Muscle of leg (tissue), 11 donors: ENCODE results near the gene SIMC1. TPM values are rescaled to one million over a fixed set of nuclear protein-coding genes. Genes with fewer than 3 reads are reported as not detected.
A peak's percentile ranks its signal among the peaks of the same experiment; 100 is the strongest.

Experiments used
- DNase-seq: peaks from one replicate; pipeline ENCODE4 v3.0.0; 2013
- H3K27ac ChIP-seq: one replicate; pipeline ENCODE4 v1.5.1; 2013; ENCODE audit warnings: mild to moderate bottlenecking, low read length, control low read depth
- H3K27me3 ChIP-seq: one replicate; pipeline ENCODE4 v1.6.1; 2013; ENCODE audit warnings: low read length; ENCODE audit not compliant: control insufficient read depth, insufficient read depth
- H3K36me3 ChIP-seq: one replicate; pipeline ENCODE4 v1.6.1; 2013; ENCODE audit warnings: low read length; ENCODE audit not compliant: control insufficient read depth, insufficient read depth
- H3K4me1 ChIP-seq: one replicate; pipeline ENCODE4 v1.6.1; 2013; ENCODE audit warnings: low read length; ENCODE audit not compliant: control insufficient read depth, insufficient read depth
- H3K4me3 ChIP-seq: one replicate; pipeline ENCODE4 v1.5.1; 2013; ENCODE audit warnings: low read length, control low read depth
- H3K9me3 ChIP-seq: replicated peaks from 2 replicates; pipeline ENCODE4 v1.6.1; 2013; ENCODE audit warnings: low read depth, low read length; ENCODE audit not compliant: control insufficient read depth
- WGBS: methylation state at CpG from one replicate; pipeline ENCODE4 v1.1.5; 2013; ENCODE audit warnings: missing lambda C conversion rate; ENCODE audit not compliant: insufficient coverage; 5-methylcytosine and 5-hydroxymethylcytosine counted together
- polyA plus RNA-seq, 8 donors: library from polyadenylated mRNA; unstranded; fragments of 120-200 nt; gene quantifications; one replicate each; pipeline versions ENCODE4 v1.2.1 to v1.2.3, GENCODE V29; 2013; ENCODE audit warnings: inconsistent platforms in 1 of 8, low replicate concordance in 1 of 8; ENCODE audit not compliant: insufficient read length in 8 of 8, insufficient read depth in 1 of 8
- total RNA-seq: library from RNA; stranded (reverse); fragments of 120-200 nt; gene quantifications from one replicate; pipeline ENCODE4 v1.2.4, GENCODE V29; 2013

Gene SIMC1
- total and polyA plus RNA-seq, 9 donors, result 11.8 to 20.9 (median 14.4) TPM

DNA sequence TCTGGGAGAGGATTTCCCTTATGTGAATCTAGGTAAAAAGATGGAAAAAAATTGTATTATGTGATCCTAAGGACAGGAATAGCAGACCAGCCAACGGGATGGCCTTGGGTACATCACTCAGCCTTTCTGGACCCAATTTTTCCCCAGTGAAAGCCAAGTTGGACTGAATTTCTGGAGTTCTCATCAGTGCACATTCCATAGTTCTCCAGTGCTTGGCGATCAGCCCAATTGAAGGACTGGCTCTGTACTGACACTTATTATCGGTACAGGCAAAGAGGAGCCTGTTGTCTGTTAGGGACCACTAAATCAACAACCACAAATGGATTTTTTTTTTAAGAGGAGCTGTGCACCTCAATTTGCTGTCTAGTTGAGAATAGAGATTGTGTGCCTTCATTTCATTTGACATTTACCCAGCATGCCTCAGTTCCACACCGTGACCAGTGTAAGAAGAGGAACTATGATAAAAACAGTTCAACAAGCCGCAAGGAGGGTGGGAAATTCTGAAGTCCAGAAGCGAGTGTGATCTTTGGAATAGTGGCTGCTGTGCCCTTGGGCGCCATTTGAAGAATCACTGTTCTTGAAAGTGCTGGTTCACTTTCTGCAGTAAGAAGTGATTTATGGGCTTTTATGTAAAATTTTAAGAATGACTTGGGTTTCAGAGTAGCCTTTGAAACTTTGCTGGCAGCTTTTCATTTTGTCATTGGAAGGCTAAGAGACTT, 135.0 kb downstream of the SIMC1 start:
- no peak overlapping the region for H3K4me3 ChIP-seq
- H3K4me1 ChIP-seq, result no peaks in the 10 kb centered on the region
- no peaks in the 10 kb centered on the region for H3K9me3 ChIP-seq
- WGBS, result 52% methylated on average over 4 of the region's 7 CpGs
- H3K36me3 ChIP-seq, result peaks cover 40% of the 10 kb centered on the region
- H3K27ac ChIP-seq, result no peak overlapping the region
- DNase-seq, result peak; percentile 71
- no peaks in the 10 kb centered on the region for H3K27me3 ChIP-seq

DNA sequence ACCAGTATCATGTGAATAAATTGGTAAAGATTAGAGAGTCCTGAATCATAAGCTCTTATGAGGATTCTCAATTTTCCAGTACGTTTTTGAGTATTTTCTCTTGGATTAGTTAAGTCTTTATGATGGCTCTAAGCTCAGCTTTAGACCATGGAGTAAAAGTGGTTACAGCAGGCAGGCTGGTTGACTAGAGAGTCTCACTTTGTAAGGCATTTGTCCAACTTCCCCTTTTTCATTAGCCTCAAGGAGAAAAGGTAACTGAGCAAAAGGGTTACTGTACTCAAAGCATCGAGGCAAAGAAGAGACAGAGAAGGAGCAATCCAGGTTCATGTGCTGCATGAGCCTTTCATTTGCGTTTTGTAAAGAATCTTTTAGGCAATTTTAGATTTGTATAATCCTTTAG, 141.7 kb downstream of the SIMC1 start:
- no peaks in the 10 kb centered on the region for H3K27me3 ChIP-seq
- H3K4me3 ChIP-seq, result no peak overlapping the region
- no peaks in the 10 kb centered on the region for H3K4me1 ChIP-seq
- H3K27ac ChIP-seq, result no peak overlapping the region
- 83% methylated on average over 2 of the region's 3 CpGs for WGBS
- DNase-seq, result no peak
- H3K9me3 ChIP-seq, result no peaks in the 10 kb centered on the region
- H3K36me3 ChIP-seq, result peaks cover 52% of the 10 kb centered on the region

DNA sequence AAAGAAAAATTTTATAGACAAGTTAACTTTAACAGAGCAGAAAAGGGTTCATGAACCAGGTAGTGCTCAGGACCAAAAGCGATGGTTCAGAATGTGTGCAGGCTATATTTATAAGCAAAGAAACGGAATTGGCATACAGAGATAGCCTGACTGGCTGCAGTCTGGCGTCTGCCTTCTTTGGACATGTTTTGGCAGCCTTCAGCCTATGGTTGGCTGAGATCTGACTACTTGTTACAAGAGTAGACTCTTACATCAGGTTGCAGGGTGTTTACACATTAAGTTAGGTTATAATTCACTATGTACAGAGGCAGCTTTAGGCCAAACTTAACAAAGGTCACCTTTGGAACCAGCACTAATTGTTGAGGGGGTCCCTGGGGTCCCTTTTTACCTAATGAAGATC, 143.2 kb downstream of the SIMC1 start:
- no peaks in the 10 kb centered on the region for H3K4me1 ChIP-seq
- no peak overlapping the region for H3K27ac ChIP-seq
- H3K36me3 ChIP-seq, result peaks cover 59% of the 10 kb centered on the region
- no peak for DNase-seq
- no peak overlapping the region for H3K4me3 ChIP-seq
- H3K27me3 ChIP-seq, result no peaks in the 10 kb centered on the region
- 95% methylated on average over 2 of the region's 3 CpGs for WGBS
- no peaks in the 10 kb centered on the region for H3K9me3 ChIP-seq

DNA sequence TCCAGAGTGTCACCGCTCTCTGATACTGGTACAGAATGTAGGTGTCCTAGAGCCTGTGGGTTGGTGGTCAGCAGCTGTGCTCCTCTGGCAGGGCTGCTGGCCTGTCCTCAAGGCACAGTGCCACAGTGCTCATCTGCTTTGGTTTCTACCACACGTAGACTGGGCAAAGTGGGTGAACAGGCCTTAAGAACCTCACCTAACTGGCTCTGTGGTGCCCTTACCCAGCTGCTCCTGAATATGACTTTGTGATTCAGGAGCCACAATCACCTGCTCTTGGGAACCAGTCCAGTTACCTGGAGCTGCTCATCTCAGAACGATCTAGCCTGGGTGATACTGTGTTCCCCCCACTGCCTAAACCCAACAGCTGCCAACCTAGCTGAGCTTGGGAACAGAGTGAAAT, 143.8 kb downstream of the SIMC1 start:
- H3K27me3 ChIP-seq, result no peaks in the 10 kb centered on the region
- H3K9me3 ChIP-seq, result no peaks in the 10 kb centered on the region
- peaks cover 62% of the 10 kb centered on the region for H3K36me3 ChIP-seq
- WGBS, result 67% methylated on average over 1 of the region's 3 CpGs
- peaks cover 3% of the 10 kb centered on the region for H3K4me1 ChIP-seq
- no peak for DNase-seq
- H3K4me3 ChIP-seq, result no peak overlapping the region
- H3K27ac ChIP-seq, result no peak overlapping the region

DNA sequence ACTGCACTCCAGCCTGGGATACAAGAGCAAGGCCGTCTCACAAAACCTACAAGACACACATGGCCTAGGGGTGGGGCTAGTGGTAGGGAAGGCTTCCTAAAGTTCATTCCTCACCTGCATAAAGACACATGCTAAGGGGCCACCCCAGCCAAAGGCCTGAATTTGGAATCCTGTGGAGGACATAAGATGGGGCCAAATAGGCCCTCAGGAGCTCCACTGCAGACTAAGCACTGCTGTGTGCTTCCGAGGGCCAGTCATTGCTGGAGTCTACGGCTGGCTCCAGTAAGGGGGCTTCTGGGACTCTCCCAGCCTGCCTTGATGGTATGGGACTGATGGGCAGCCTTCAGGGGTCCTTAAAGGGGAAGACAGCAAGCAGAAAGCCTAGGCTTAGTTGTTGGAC, 144.5 kb downstream of the SIMC1 start:
- peaks cover 8% of the 10 kb centered on the region for H3K4me1 ChIP-seq
- no peaks in the 10 kb centered on the region for H3K27me3 ChIP-seq
- no peak overlapping the region for H3K27ac ChIP-seq
- WGBS, result 78% methylated on average over 2 of the region's 3 CpGs
- H3K36me3 ChIP-seq, result peaks cover 61% of the 10 kb centered on the region
- DNase-seq, result no peak
- H3K9me3 ChIP-seq, result no peaks in the 10 kb centered on the region
- H3K4me3 ChIP-seq, result no peak overlapping the region

DNA sequence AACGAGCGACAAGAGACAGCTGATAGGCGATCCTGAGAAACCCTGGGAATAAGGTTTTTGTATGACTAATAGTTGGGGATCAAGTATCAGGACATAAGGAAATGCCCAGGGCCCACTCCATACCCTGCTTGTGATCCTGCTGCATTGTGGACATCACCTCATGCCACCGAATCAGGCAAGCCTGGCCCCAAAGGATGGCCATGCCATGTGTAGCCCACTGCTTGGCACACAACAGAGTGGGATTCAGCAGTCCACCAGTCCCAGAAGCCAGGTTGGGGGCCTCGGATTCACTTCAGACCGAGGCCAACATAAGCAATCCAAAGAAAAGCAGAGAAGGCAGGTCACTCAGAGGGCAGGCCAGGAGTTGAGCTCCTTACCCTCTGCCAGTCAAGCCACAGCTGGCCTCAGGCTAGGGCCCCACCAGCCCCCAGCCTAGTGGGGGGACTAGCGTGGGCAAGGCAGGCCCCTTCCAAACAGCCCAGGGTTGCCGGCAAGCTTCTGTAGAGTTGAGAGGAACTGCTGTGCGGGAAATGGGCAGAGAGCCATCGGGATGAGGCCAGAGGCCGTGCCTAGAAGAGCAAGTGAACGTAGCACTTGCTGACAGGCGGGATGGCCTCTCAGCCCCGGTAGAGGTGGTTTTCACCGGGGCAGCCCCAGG, 145.2 kb downstream of the SIMC1 start:
- H3K4me1 ChIP-seq, result peaks cover 8% of the 10 kb centered on the region
- H3K27me3 ChIP-seq, result no peaks in the 10 kb centered on the region
- no peak overlapping the region for H3K4me3 ChIP-seq
- 80% methylated on average over 8 of the region's 15 CpGs for WGBS
- DNase-seq, result no peak
- H3K36me3 ChIP-seq, result peaks cover 58% of the 10 kb centered on the region
- H3K9me3 ChIP-seq, result no peaks in the 10 kb centered on the region
- no peak overlapping the region for H3K27ac ChIP-seq

DNA sequence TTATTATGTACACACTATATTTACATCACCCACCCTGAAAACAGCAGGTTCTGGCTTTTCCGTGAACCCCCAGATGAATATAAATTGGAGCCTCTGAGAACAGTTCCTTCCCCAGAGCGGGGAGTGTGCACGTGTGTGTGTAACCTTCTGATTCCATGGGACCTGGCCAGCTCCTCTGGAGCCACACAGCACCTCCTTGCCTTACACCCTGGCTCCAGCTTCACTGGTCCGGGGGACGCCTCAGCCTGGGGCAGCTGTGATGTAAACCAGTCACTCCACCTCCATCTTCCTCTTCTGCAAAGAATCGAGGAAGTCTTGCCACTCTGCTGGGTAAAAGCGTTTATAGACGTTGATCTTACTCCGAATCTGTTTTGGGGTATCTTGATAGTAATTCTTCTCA, 145.7 kb downstream of the SIMC1 start:
- no peak for DNase-seq
- Histone ChIP-seq H3K36me3 (peaks cover 58% of the 10 kb centered on the region), H3K27me3 (no peaks in the 10 kb centered on the region), H3K4me3 (no peak overlapping the region), H3K9me3 (no peaks in the 10 kb centered on the region), H3K4me1 (peaks cover 8% of the 10 kb centered on the region), H3K27ac (no peak overlapping the region)
- WGBS, result 83% methylated on average over 7 of the region's 9 CpGs

DNA sequence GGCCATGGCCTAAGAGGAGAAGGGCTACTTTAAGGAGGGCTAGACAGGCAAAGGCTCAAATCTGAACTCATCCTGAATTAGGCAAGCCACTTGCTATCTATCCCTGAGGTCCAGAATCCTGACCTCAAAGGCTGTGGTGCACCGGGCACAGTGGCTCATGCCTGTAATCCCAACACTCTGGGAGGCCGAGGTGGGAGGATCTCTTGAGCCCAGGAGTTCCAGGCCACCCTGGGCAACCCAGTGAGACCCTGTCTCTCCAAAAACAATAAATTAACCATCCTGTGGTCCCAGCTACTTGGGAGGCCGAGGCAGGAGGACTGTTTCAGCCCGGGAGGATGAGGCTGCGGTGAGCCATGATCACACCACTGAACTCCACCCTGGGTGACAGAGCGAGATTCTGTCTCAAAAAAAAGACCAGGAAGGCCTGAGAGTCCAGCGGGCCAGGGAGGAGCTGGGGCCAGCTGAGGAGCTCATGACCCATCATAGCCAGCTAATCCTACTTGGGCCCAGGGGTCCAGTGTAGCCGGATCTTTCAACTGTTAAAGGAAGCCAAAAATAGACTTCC, 146.2 kb downstream of the SIMC1 start:
- Histone ChIP-seq H3K36me3 (peaks cover 58% of the 10 kb centered on the region), H3K9me3 (no peaks in the 10 kb centered on the region), H3K27me3 (no peaks in the 10 kb centered on the region), H3K27ac (no peak overlapping the region), H3K4me3 (no peak overlapping the region), H3K4me1 (peaks cover 8% of the 10 kb centered on the region)
- 80% methylated on average over 6 of the region's 8 CpGs for WGBS
- no peak for DNase-seq

DNA sequence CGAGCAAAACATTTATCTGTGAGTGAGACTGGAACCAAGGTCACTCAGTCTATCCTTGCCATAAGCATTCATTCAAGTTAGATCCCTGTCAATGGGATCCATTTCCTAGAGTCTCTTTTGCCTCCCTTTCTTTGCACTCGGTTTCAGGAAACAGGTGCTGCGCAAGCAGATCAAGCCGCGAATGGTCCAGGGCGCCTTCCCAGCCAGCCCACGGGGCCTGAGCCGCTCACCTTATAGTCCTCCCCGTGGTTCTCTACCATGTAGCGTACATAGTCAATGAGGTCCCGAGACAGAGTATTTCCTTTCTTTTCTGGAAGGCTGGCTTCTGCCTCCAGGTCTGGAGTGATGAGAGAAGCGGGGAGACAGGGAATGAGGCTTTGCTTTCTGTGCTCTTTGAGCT, 146.8 kb downstream of the SIMC1 start:
- WGBS, result 94% methylated on average over 8 of the region's 12 CpGs
- H3K27ac ChIP-seq, result no peak overlapping the region
- H3K9me3 ChIP-seq, result no peaks in the 10 kb centered on the region
- peaks cover 58% of the 10 kb centered on the region for H3K36me3 ChIP-seq
- peaks cover 10% of the 10 kb centered on the region for H3K4me1 ChIP-seq
- H3K27me3 ChIP-seq, result no peaks in the 10 kb centered on the region
- DNase-seq, result no peak
- no peak overlapping the region for H3K4me3 ChIP-seq

DNA sequence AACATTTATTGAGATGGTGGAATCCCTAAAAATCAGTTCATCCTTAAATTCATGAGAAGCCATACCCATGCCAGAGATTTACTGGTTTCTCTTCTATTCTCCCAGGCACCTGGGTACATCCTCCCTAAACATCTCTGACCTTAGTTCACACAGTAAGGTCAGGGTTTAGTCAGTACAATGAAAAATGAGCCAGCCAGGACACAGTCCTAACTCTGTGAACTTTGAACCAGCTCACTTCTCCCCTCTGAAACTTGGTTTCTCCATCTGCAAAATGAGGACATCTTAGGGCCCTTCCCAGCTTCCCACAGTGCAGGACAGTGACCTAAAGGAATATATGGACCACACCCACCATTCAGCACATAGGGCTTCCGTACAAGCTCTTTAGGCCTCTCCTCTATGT, 148.3 kb downstream of the SIMC1 start:
- no peak for DNase-seq
- no peak overlapping the region for H3K4me3 ChIP-seq

More for the DNA sequence above, 148.3 kb downstream of the SIMC1 start:
- no peaks in the 10 kb centered on the region for H3K9me3 ChIP-seq
- no peak overlapping the region for H3K27ac ChIP-seq
- WGBS, result no CpG with 5 or more reads among the region's 1 CpG
- peaks cover 55% of the 10 kb centered on the region for H3K36me3 ChIP-seq
- H3K4me1 ChIP-seq, result peaks cover 10% of the 10 kb centered on the region
- H3K27me3 ChIP-seq, result no peaks in the 10 kb centered on the region
